Measurements from ENCODE around the gene ERGIC1.
"Not testable (repeated sequence)": the region's sequence is repeated elsewhere in the genome, so short reads cannot be mapped to it uniquely, and the experiment has no call there.

Gene ERGIC1

GRCh38 chr5:172849606-172850453 lies 15.8 kb downstream of the ERGIC1 start:
- peak; percentile 35 for DNase-seq

GRCh38 chr5:172850454-172850797 lies 16.4 kb downstream of the ERGIC1 start:
- DNase-seq: no peak

DNA sequence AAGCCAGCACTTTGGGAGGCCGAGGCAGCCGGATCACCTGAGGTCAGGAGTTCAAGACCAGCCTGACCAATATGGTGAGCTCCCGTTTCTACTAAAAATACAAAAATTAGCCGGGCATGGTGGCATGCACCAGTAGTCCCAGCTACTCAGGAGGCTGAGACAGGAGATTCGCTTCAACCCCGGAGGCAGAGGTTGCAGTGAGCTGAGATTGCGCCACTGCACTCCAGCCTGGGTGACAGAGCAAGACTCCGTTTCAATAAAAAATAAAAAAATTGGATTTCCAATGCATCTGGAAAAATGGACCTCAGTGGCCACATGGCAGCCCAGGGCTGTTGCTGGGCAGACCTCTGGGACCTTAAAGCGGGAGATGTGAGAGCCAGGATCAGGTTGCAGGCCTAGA lies 17.2 kb downstream of the ERGIC1 start:
- not testable (repeated sequence) for DNase-seq

GRCh38 chr5:172852490-172853354 lies 18.7 kb downstream of the ERGIC1 start:
- peak; percentile 35 for DNase-seq

DNA sequence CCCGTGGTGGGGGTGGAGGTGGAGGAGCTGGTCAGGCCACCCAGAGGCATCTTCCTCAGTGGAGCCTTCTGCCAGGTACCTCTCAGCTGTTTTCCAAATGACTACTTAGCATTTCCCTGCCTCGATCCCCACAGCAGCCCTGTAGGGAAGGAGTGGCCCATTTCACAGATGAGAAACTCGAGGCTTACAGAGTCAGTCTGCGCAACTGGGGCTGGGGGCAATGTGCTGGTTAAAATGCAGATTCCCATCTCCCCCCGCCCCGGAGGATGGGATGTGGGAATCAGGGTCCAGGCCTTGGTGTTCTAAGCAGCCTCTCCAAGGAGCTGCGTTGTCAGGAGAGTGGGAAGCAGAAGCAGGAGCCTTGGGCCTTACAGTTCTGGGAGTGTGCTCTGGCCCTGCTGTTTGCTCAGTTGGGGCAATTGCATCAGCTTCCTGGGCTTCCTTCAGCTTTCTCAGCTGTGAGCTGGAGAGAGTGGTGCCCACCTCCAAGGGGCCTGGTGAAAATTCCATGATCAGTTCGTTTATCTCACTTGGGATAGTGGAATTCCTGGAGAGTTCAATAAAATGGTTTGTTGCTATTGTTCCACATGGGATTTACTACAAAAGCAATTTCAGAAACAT lies 19.4 kb downstream of the ERGIC1 start:
- DNase-seq: no peak

DNA sequence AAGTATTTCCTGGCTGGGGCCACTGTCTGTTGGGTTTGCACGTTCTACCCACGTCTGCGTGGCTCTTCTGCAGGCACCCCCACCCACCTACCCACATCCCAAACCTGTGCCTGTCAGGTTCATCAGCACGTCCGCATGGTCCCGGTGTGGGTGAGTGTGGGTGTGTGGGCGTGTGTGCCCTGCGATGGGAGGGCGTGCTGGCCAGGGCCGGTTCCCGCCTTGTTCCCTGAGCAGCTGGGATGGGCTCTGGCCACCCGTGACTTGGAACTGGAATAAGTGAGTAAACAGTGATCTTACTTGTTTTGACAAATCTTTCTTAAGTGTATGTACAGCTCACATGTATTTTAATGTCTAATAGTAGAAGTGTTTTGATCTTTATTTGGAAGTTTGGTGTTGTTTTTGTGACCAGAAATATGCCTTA lies 20.4 kb downstream of the ERGIC1 start:
- no peak for DNase-seq

GRCh38 chr5:172854971-172855370 lies 20.9 kb downstream of the ERGIC1 start:
- no peak for DNase-seq

GRCh38 chr5:172855597-172856292 lies 21.7 kb downstream of the ERGIC1 start:
- DNase-seq: no peak

- DNase-seq: no peak
These were observed 22.3 kb downstream of the ERGIC1 start for GRCh38 chr5:172856336-172856735.

DNA sequence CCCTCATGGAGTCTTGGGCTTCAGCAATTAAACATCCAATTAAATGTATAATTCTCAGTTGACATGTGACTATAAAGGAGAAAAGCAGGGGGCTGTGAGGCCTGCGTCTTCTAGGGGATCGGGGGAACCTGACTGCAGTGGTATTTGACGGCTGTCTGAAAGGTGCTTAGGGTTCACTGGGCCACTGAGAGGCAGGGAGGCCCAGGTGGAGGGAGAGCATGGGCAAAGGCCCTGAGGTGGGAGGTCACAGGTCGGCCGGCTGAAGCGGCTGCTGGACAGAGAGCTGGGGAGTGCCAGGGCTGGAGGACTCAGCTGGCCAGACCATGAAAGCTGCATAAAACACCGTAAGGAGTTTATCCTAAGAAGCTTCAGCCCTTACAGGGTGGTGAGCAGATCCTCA lies 23.9 kb downstream of the ERGIC1 start:
- DNase-seq: no peak

DNA sequence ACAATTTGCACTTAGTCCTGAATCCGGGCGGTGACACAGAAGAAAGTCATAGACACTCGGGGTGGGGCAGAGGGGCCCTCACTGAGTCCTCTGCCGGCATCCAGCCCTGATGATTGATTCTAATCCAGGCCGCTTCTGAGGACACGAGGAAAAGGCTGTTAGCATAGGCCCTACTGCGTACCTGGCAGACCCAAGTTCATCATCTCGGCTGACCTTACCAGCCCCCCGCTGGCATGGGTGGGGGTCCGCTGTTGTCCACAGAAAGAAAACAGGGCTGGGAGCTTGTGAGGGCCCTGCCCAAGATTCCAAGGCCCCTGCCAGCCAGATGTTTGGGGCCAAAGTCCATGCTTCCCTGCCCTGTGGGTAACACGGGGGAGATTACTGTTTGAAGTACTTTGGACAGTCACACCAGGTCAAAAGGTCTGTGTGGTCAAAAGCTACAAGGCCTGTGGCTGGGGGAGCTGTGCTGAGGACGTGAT lies 24.5 kb downstream of the ERGIC1 start:
- no peak for DNase-seq

GRCh38 chr5:172858990-172859811 lies 25.1 kb downstream of the ERGIC1 start:
- no peak for DNase-seq

DNA sequence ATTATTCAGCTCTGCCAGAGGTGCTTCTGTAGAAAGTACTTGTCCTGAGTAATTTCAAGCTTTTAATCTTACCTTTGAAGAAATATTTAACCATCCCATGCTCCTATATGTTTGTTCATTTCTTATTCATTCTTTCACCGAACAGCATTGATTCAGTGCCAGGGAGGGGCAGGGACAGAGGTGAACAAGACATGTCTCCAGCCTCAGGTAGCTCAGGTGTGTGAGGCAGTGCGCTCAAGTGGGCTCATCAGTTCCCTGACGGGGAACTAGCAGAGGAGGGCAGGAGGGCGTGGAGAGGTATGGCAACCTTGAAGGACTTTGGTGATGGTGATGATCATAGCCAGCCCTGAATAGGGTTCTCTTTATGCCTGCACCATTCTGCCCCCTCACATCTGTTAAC lies 25.9 kb downstream of the ERGIC1 start:
- DNase-seq: no peak

- DNase-seq: no peak
These were observed 26.7 kb downstream of the ERGIC1 start for GRCh38 chr5:172860520-172861443.

DNA sequence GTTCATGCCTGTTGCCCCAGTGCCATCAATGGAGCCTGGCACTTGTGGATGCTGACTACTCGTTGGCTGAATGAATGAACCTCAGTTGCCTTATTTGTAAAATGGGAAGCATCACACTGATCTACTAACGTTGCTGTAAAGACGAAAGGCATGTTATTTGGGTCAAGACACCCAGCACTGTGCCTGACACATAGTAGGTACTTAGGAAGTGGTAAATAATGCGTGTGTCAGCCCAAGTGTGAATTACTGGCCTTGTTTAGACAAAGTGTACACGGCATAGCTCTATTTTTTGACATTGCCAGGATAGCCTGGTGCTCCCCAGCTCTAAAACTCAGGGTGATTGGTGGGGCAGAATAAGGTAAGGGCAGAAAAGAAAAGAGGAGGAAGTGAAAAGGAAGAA lies 27.4 kb downstream of the ERGIC1 start:
- DNase-seq: no peak

GRCh38 chr5:172862165-172862801 lies 28.2 kb downstream of the ERGIC1 start:
- peak; percentile 42 for DNase-seq

- DNase-seq: not testable (repeated sequence)
These were observed 30.1 kb downstream of the ERGIC1 start for GRCh38 chr5:172864171-172864570.

DNA sequence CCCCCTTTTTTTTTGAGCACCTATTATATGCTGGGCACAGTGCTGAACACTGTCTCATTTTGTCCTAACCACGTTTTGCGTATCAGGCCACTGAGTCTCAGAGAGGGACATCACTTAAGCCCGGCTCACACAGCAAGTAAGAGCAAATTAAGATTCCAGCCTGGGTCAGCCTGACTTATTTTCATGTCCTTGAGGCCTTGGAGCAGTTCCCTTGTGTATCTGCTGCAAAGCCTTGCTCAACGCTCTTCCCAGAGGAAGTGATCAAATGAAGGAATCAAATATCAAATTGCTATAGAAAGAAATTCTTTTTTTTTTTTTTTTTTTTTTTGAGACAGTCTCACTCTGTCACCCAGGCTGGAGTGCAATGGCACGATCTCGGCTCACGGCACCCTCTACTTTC lies 30.7 kb downstream of the ERGIC1 start:
- DNase-seq: no peak

- no peak for DNase-seq
These were observed 32.3 kb downstream of the ERGIC1 start for GRCh38 chr5:172866378-172866777.
